Measurements from ENCODE around the gene FIZ1. TPM values are rescaled to one million over a fixed set of nuclear protein-coding genes. Genes with fewer than 3 reads are reported as not detected.

Gene FIZ1
- total RNA-seq, 2 experiments from 2014 or later = 13.8 to 13.9 TPM

DNA sequence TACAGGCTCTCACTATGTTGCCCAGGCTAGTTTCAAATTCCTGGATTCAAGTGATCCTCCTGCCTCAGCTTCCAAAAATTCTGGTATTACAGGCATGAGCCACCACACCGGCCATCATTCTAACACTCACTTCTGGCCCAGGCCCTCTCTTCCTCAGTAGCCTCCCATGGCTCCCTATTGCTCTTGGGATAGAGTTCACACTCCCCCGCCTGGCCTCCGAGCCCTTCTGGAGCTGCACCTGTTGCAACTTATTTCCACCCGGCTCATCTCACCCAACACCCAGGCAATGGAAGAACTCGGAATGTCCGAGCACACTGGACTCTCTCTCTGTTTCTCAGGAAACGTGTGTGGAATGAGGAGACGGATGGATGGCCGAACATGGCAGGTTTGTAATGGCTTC, 45.0 kb downstream of the FIZ1 start:
- DNase-seq = no peak
- Mint-ChIP-seq H3K4me1 (ENCODE audit: low read depth) (no peaks in the 10 kb centered on the region), H3K27me3 (peaks cover 4% of the 10 kb centered on the region), H3K27ac (no peak overlapping the region), H3K9me3 (no peaks in the 10 kb centered on the region), H3K36me3 (no peaks in the 10 kb centered on the region), H3K4me3 (no peak overlapping the region)
- intact Hi-C loops (cut with micrococcal nuclease) = no loop called here
- POLR2A ChIA-PET = no interaction called here
- CTCF ChIA-PET = no interaction called here

DNA sequence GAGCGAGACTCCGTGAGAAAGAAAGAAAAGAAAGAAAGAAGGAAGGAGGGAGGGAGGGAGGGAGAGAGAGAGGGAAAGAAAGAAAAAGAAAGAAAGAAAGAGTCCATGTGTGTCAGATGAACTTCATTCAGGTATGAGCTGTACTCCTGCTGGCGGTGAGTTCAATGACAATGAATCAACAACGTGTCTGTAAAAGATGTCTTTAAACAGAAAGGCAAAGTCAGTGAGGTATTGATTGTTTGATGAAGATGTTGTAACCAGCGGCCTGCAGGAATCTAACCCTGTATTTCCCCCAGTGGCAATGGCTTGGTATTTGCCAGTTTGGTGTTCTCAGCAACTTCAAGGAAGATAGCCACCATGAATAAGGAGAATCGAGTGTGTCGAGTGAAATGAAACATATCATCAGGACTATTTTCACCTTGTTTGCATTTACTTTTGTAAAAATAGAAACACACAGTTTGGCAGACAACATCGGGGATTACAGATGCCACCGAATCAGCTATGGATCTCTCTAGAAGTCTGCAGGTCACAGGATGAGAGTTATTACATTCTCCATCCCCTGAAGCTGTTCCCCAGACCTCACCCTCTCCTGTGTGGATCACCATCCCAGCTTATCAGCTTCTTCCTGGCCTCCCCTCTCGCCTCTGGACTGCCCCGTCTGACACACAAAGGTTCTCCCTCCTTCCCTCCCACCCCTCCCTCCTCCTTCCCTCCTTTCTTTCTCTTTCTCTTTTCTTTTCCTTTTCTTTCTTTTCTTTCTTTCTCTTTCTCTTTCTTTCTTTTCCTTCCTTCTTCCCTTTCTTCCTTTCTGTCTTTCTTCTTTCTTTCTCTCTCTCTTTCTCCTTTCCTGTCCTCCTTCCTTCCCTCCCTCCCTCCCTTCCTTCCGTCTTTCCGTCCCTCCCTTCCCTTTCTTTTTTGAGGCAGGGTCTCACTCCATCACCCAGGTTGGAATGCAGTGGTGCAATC, 45.8 kb downstream of the FIZ1 start:
- Mint-ChIP-seq H3K4me1 (ENCODE audit: low read depth) (no peaks in the 10 kb centered on the region), H3K36me3 (no peaks in the 10 kb centered on the region), H3K4me3 (no peak overlapping the region), H3K9me3 (no peaks in the 10 kb centered on the region), H3K27me3 (peaks cover 4% of the 10 kb centered on the region), H3K27ac (no peak overlapping the region)
- intact Hi-C loops (cut with micrococcal nuclease) = no loop called here
- no peak for DNase-seq
- POLR2A ChIA-PET = no interaction called here
- CTCF ChIA-PET = no interaction called here

DNA sequence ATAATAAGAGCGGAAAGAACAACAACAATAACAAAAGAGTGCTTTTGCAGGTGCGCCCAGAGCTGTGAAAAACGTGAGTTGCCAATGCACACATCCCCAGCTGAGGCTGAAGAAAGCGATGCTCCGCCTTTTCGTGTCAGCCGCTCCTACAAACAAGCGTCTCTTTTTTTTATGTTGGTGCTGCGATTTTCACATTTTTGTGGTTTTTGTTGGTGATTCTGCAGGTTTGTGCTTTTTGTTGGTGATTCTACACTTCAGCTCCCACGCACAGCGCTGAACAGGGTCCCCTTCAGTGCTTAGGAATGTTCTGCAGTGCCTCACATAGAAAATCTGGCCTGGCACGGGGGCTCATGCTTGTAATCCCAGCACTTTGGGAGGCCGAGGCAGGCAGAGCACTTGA, 46.7 kb downstream of the FIZ1 start:
- DNase-seq = no peak
- Mint-ChIP-seq H3K4me3 (no peak overlapping the region), H3K4me1 (ENCODE audit: low read depth) (no peaks in the 10 kb centered on the region), H3K36me3 (no peaks in the 10 kb centered on the region), H3K27ac (no peak overlapping the region), H3K9me3 (no peaks in the 10 kb centered on the region), H3K27me3 (peaks cover 6% of the 10 kb centered on the region)
- ChIA-PET POLR2A (no interaction called here), CTCF (no interaction called here)
- intact Hi-C loops (cut with micrococcal nuclease) = no loop called here

DNA sequence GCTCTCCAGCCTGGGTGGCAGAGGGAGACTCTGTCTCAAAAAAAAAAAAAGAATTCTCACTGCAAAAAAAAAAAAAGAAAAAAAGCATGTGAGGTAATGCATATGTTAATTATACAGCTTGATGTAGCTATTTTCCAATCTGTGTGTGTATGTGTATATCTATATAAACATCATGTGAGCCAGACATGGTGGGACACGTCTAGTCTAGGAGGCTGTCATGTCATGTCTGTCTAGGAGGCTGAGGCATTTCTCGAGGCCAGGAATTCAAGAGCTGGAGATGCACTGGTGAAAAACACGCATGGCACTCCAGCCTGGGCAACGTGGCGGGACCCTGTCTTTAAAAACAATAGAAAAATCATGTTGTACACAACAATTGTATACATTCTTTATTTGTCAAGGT, 47.1 kb downstream of the FIZ1 start:
- Mint-ChIP-seq H3K27me3 (peaks cover 10% of the 10 kb centered on the region), H3K27ac (no peak overlapping the region), H3K36me3 (no peaks in the 10 kb centered on the region), H3K4me1 (ENCODE audit: low read depth) (no peaks in the 10 kb centered on the region), H3K9me3 (no peaks in the 10 kb centered on the region), H3K4me3 (no peak overlapping the region)
- POLR2A ChIA-PET = no interaction called here
- CTCF ChIA-PET = interaction anchor here (1.3 kb wide), 1 partner anchor 21 kb away, joined by 3 read pairs; no protein-coding TSS in a partner anchor
- intact Hi-C loops (cut with micrococcal nuclease) = no loop called here
- no peak for DNase-seq

DNA sequence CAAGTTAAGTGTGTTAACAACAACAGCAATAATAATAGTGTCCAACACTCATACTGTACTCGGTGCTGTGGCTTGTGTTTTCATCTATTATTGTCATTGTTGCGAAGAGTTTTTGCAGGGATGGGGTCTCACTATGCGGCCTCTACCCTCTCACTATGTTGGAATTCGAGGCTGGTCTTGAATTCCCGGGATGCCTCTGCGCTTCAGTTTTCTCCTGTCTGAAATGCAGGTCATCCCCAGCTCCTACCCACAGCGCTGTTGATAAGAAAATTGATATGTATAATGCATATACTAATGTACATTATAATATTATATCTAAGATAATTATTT, 49.0 kb downstream of the FIZ1 start:
- CTCF ChIA-PET = no interaction called here
- no peak overlapping the region for H3K4me3 Mint-ChIP-seq
- no peak overlapping the region for H3K27ac Mint-ChIP-seq
- no peak for DNase-seq
- H3K27me3 Mint-ChIP-seq = peaks cover 16% of the 10 kb centered on the region
- POLR2A ChIA-PET = no interaction called here
- H3K4me1 Mint-ChIP-seq (ENCODE audit: low read depth) = no peaks in the 10 kb centered on the region
- H3K9me3 Mint-ChIP-seq = no peaks in the 10 kb centered on the region
- intact Hi-C loops (cut with micrococcal nuclease) = no loop called here
- H3K36me3 Mint-ChIP-seq = no peaks in the 10 kb centered on the region

DNA sequence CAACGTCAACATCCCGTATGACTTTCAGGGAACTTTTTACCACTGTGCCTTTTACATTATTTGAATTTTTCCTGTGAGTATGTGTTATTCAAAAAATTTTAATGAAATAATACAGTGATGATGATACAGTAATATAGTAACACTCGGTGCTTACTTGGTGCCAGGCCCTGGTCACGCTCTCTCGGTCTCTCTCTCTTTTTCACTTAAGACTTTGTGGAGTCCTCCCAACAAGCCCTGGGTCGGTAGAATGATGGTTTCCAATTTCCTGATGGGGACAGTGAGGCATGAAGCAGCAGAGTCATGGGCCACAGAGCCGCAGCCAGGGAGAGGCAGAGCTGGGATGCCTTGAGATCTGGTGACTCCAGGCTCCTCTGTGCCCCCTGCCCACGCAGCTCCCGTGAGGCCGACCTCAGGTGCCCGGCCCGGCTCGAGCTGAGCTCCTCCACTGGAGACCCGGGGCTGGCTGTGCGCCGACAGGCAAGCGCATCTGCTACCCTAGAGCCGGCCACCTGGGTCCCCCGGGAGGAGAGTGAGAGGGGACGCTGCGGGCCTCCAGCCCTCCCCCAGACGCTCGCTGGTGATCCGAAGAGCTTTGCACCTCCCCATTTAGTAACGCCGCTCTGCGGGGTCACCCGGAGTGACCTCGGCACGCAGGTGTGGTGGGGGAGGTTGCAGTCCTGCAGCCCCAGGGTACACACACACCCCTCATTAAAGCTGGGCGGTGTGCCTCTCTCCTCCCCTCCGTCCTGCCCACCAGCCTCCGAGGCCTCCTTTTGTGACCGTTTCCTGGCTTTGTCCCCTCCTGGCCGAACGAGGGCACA, 49.6 kb downstream of the FIZ1 start:
- H3K36me3 Mint-ChIP-seq = no peaks in the 10 kb centered on the region
- no peaks in the 10 kb centered on the region for H3K9me3 Mint-ChIP-seq
- CTCF ChIA-PET = no interaction called here
- H3K4me1 Mint-ChIP-seq (ENCODE audit: low read depth) = no peaks in the 10 kb centered on the region
- POLR2A ChIA-PET = no interaction called here
- no peak for DNase-seq
- peaks cover 19% of the 10 kb centered on the region for H3K27me3 Mint-ChIP-seq
- H3K4me3 Mint-ChIP-seq = no peak overlapping the region
- H3K27ac Mint-ChIP-seq = no peak overlapping the region
- intact Hi-C loops (cut with micrococcal nuclease) = no loop called here

DNA sequence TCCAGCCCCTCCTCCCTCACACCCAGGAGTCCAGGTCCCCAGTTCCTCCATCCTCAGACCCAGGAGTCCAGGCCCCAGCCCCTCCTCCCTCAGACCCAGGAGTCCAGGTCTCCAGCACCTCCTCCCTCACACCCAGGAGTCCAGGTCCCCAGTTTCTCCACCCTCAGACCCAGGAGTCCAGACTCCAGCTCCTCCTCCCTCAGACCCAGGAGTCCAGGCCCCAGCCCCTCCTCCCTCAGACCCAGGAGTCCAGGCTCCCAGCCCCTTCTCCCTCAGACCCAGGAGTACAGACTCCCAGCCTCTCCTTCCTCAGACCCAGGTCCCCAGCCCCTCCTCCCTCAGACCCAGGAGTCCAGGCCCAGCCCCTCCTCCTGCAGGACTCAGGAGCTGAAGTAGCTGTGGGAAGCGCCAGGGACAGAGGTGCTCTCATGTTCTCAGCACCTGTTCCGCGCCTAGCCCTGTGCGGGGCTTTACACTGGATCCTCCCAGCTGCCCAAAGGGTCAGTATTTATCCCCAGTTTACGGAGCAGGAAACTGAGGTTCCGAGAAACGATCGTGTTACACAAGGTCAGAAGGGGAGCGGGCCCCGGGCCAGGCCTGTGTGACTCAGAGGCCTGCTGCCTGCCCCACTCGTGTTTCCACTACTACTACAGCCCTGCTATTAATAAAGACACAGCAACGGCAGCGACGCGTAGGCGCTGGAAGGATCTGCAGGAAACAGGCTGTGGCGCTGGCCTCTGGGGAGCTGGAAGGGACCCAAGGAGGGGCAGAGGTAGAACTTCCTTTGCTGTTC, 52.3 kb downstream of the FIZ1 start:
- intact Hi-C loops (cut with micrococcal nuclease) = no loop called here

DNA sequence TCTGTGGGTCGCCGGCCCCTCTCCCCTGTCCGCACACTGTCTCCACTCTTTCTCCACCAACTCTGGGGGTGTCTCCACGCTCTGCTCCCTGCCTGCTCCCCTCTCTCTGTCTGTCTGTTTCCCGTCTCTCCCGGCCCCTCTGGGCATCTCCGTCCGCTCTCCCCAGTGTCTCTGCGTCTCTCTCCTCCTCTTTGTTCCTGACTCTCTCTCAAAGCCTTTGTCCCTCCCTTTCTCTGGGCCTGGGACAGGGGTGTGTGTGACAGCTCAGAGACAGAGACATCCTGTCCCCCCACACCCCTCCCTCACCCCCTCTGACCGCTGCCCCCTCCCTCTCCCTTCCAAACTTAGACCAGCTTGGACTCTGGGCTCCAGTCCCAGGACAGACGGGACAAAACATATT, 53.3 kb downstream of the FIZ1 start:
- Mint-ChIP-seq H3K36me3 (no peaks in the 10 kb centered on the region), H3K9me3 (no peaks in the 10 kb centered on the region), H3K27me3 (peaks cover 20% of the 10 kb centered on the region), H3K4me1 (ENCODE audit: low read depth) (no peaks in the 10 kb centered on the region), H3K27ac (no peak overlapping the region), H3K4me3 (no peak overlapping the region)
- ChIA-PET POLR2A (no interaction called here), CTCF (interaction anchor here (0.9 kb wide), 1 partner anchor 42 kb away, joined by 3 read pairs; no protein-coding TSS in a partner anchor)
- intact Hi-C loops (cut with micrococcal nuclease) = no loop called here
- DNase-seq = no peak

More for the DNA sequence above, 52.3 kb downstream of the FIZ1 start:
- no peak for DNase-seq
- Mint-ChIP-seq H3K36me3 (no peaks in the 10 kb centered on the region), H3K4me3 (no peak overlapping the region), H3K9me3 (no peaks in the 10 kb centered on the region), H3K27ac (no peak overlapping the region), H3K4me1 (ENCODE audit: low read depth) (no peaks in the 10 kb centered on the region), H3K27me3 (peaks cover 20% of the 10 kb centered on the region)
- ChIA-PET POLR2A (no interaction called here), CTCF (interaction anchor here (0.9 kb wide), 1 partner anchor 43 kb away, joined by 3 read pairs; no protein-coding TSS in a partner anchor)

DNA sequence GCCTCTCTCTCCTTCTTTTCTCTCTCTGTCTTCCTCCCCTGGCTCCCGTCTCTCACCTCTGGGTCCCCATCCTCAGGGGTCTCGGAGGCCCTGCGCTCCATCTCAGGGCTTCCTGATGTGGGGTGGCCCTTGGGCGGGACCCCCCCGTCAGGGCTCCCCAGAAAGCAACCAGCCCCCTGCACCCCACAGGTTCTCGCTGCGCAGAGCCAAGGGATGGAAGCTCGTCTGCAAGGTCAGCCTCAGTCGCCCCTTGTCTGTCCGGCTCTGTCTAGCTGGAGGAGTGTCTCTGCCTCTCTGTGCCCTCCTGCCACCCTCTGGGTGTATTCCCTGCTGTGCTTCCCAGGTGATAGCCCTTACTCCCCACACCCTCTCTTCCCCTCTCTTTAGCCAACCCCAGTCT, 53.9 kb downstream of the FIZ1 start, which contains the start of gene SBK3:
Gene SBK3, minus strand, starts transcription at position 101 of the 400 bp plus-strand sequence. Its CDS starts 0 bp downstream, at position 101.
- no peak for DNase-seq
- no peak within 1 kb of the TSS for H3K27ac Mint-ChIP-seq
- no peaks in the 10 kb centered on the region for H3K36me3 Mint-ChIP-seq
- no peaks in the 10 kb centered on the region for H3K4me1 Mint-ChIP-seq (ENCODE audit: low read depth)
- CTCF ChIA-PET = no interaction called here
- peaks cover 20% of the 10 kb centered on the region for H3K27me3 Mint-ChIP-seq
- intact Hi-C loops (cut with micrococcal nuclease) = no loop called here
- POLR2A ChIA-PET = no interaction called here
- H3K9me3 Mint-ChIP-seq = no peaks in the 10 kb centered on the region
- H3K4me3 Mint-ChIP-seq = no peak within 1 kb of the TSS

DNA sequence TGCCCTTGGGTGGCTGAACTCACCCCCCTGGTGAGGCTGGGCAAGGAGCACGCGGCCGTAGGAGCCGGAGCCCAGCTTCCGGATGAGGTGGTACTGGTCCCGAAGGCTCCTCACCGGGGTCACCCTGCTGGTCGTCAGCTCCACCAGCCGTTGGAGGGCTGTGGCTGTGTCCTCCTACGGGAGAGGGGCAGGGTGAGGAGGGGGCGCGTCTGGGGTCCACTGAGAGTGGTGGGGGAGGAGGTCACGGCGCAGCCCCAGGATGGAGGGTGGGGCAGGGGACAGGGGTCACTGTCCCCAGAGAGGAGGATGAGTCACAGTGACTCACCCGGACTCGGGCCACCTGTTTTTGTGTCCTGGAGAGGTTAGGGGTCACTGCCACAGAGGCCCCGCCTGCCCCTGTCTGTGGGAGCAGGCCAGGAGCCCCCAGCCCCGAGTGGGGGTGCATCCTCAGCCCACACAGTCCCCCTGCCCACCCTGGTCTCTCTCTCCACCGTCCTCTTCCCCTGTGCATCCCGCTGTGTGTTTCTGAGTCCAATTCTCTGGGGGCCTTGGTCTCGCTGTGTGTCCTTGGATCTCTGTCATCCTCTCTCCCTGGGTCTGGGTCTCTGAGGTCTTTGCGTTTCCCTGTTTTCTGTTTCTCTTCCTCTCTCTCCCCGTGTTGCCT, 54.4 kb downstream of the FIZ1 start:
- no peak overlapping the region for H3K27ac Mint-ChIP-seq
- no peak overlapping the region for H3K4me3 Mint-ChIP-seq
- no peaks in the 10 kb centered on the region for H3K36me3 Mint-ChIP-seq
- peaks cover 20% of the 10 kb centered on the region for H3K27me3 Mint-ChIP-seq
- H3K9me3 Mint-ChIP-seq = no peaks in the 10 kb centered on the region
- ChIA-PET CTCF (no interaction called here), POLR2A (no interaction called here)
- intact Hi-C loops (cut with micrococcal nuclease) = no loop called here
- no peaks in the 10 kb centered on the region for H3K4me1 Mint-ChIP-seq (ENCODE audit: low read depth)
- no peak for DNase-seq

DNA sequence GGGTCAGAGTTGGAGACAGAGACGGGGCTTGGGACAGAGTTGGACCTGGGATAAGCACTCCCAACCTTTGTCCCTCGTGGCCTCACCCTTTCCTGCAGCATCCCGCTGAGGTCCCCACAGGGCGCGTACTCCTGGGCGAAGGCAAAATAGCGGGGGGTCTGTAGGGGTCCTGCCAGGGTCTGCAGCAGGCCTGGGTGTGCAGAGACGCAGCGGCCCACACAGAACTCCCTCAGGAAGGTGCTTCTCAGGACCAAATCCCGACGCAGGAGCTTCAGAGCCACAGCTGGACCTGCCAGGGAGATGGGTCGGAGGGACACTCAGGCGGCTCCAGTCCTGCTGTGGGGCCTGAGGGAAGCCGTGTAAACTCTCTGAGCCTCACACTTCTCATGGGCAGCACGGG, 55.3 kb downstream of the FIZ1 start:
- no peak for DNase-seq
- H3K36me3 Mint-ChIP-seq = no peaks in the 10 kb centered on the region
- intact Hi-C loops (cut with micrococcal nuclease) = no loop called here
- no peaks in the 10 kb centered on the region for H3K4me1 Mint-ChIP-seq (ENCODE audit: low read depth)
- CTCF ChIA-PET = no interaction called here
- H3K4me3 Mint-ChIP-seq = no peak overlapping the region
- no peaks in the 10 kb centered on the region for H3K9me3 Mint-ChIP-seq
- POLR2A ChIA-PET = no interaction called here
- no peak overlapping the region for H3K27ac Mint-ChIP-seq
- peaks cover 19% of the 10 kb centered on the region for H3K27me3 Mint-ChIP-seq

DNA sequence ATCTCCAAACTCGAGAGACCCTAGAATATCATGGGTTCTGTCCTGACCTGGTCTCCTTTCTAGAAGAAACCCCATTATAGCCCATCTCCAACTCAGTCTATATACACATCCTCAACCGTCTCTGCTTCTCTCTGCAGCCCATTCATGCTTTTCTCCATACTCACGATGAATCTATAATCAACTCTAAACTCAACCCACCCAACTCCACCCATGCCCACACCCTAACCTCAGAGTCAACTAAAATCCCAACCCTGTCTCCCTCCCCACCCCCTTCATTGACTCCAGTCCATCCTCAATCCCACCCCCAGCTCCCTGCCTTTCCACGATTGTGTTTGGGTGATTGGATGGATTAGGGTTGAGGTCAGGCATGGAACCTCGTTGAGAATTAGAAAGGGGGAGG, 55.8 kb downstream of the FIZ1 start:
- POLR2A ChIA-PET = no interaction called here
- Mint-ChIP-seq H3K36me3 (no peaks in the 10 kb centered on the region), H3K27me3 (peaks cover 19% of the 10 kb centered on the region), H3K27ac (no peak overlapping the region), H3K4me3 (no peak overlapping the region), H3K9me3 (no peaks in the 10 kb centered on the region), H3K4me1 (ENCODE audit: low read depth) (no peaks in the 10 kb centered on the region)
- CTCF ChIA-PET = no interaction called here
- DNase-seq = no peak
- intact Hi-C loops (cut with micrococcal nuclease) = no loop called here

Measured in activated CD4-positive, alpha-beta memory T cell treated with anti-CD3 and anti-CD28 coated beads for 36 hours (primary cell).